ENCODE measurements around the gene TFAP2E.
A peak's percentile ranks its signal among the peaks of the same experiment; 100 is the strongest.

The TFAP2E gene

DNA sequence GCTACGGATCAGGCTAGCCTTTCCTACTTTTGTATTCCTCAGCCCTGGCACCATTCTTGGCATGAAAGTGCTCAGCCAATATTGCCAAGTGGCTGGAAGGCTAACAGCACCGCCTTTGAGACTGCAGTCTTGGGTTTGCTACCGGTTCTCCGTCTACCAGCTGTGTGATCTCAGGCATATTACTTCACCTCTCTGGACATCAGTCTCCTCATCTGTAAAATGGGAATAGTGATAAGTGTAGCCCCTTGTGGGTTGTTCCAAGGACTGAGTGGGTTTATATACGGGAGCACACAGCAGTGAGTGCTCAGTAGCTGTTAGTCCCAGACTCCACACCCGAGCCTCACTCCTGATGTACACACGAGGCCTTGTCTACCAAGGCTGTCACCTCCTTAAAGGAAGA lies 13.7 kb downstream of the TFAP2E start:
- H3K56ac ChIP-seq (ENCODE audit: low read length) = no peak overlapping the region
- H3K4me3 ChIP-seq (ENCODE audit: low read length) = no peak overlapping the region
- no peak overlapping the region for H3K4me2 ChIP-seq (ENCODE audit: low read length)
- no peak overlapping the region for H4K8ac ChIP-seq (ENCODE audit: low read depth, low read length)
- DNase-seq = no peak
- H3K36me3 ChIP-seq (ENCODE audit: control insufficient read depth, insufficient read depth, low read length) = no peaks in the 10 kb centered on the region
- H3K27me3 ChIP-seq (ENCODE audit: insufficient read depth, low read length, poor library complexity) = no peaks in the 10 kb centered on the region
- H2BK15ac ChIP-seq (replicated peaks; ENCODE audit: low read depth) = no peak overlapping the region
- H3K79me2 ChIP-seq (ENCODE audit: control insufficient read depth, insufficient read depth, low read length) = no peaks in the 10 kb centered on the region
- no peak overlapping the region for H3K4ac ChIP-seq (ENCODE audit: low read depth, low read length)
- no peak overlapping the region for H3K27ac ChIP-seq (ENCODE audit: low read depth, low read length)
- H3K4me1 ChIP-seq (ENCODE audit: control insufficient read depth, low read depth, low read length) = peaks cover 3% of the 10 kb centered on the region
- no peak overlapping the region for H2AK5ac ChIP-seq (ENCODE audit: low read length)
- no peaks in the 10 kb centered on the region for H3K79me1 ChIP-seq (ENCODE audit: low read length)
- WGBS (ENCODE audit: extremely low coverage, insufficient coverage, low lambda C conversion rate) = no CpG with 5 or more reads among the region's 7 CpGs
- H3K9ac ChIP-seq (ENCODE audit: low read length) = no peak overlapping the region
- no peak overlapping the region for H2BK120ac ChIP-seq (ENCODE audit: low read depth, low read length)
- no peak overlapping the region for H3K18ac ChIP-seq (ENCODE audit: low read length)
- no peak overlapping the region for H3K23ac ChIP-seq (ENCODE audit: low read length)
- no peak overlapping the region for H4K5ac ChIP-seq (ENCODE audit: low read length)
- no peak overlapping the region for H2BK5ac ChIP-seq (ENCODE audit: low read length)

DNA sequence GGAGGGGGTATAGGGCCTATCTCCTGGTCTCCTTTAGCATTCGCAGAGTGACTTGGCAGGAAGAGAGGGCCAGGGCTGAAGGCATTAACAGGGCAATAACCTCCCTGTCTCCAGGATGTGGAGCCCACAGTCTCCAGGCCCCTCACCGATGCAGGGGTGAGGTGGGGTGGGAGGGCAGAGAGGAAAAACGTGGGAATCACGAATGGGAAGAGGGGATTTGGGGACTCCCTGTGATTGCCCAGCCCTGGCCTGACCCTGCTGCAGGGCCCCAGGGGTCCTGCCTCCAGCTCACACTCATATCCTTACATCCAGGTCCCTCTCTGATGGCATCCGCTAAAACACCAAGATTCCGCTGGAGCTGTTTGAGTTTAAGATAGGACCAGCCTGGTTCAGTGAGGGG lies 14.6 kb downstream of the TFAP2E start:
- H3K4me1 ChIP-seq (ENCODE audit: control insufficient read depth, low read depth, low read length) = peaks cover 3% of the 10 kb centered on the region
- H4K8ac ChIP-seq (ENCODE audit: low read depth, low read length) = no peak overlapping the region
- no peaks in the 10 kb centered on the region for H3K79me2 ChIP-seq (ENCODE audit: control insufficient read depth, insufficient read depth, low read length)
- H2BK15ac ChIP-seq (replicated peaks; ENCODE audit: low read depth) = no peak overlapping the region
- no peaks in the 10 kb centered on the region for H3K36me3 ChIP-seq (ENCODE audit: control insufficient read depth, insufficient read depth, low read length)
- H4K5ac ChIP-seq (ENCODE audit: low read length) = no peak overlapping the region
- H3K27ac ChIP-seq (ENCODE audit: low read depth, low read length) = no peak overlapping the region
- no peak overlapping the region for H3K23ac ChIP-seq (ENCODE audit: low read length)
- H3K56ac ChIP-seq (ENCODE audit: low read length) = no peak overlapping the region
- H2BK5ac ChIP-seq (ENCODE audit: low read length) = no peak overlapping the region
- WGBS (ENCODE audit: extremely low coverage, insufficient coverage, low lambda C conversion rate) = no CpG with 5 or more reads among the region's 6 CpGs
- no peak overlapping the region for H3K18ac ChIP-seq (ENCODE audit: low read length)
- H3K79me1 ChIP-seq (ENCODE audit: low read length) = no peaks in the 10 kb centered on the region
- no peak overlapping the region for H2BK120ac ChIP-seq (ENCODE audit: low read depth, low read length)
- no peak for DNase-seq
- H3K4me3 ChIP-seq (ENCODE audit: low read length) = no peak overlapping the region
- H3K4me2 ChIP-seq (ENCODE audit: low read length) = no peak overlapping the region
- H3K9ac ChIP-seq (ENCODE audit: low read length) = no peak overlapping the region
- no peak overlapping the region for H2AK5ac ChIP-seq (ENCODE audit: low read length)
- no peaks in the 10 kb centered on the region for H3K27me3 ChIP-seq (ENCODE audit: insufficient read depth, low read length, poor library complexity)
- no peak overlapping the region for H3K4ac ChIP-seq (ENCODE audit: low read depth, low read length)

DNA sequence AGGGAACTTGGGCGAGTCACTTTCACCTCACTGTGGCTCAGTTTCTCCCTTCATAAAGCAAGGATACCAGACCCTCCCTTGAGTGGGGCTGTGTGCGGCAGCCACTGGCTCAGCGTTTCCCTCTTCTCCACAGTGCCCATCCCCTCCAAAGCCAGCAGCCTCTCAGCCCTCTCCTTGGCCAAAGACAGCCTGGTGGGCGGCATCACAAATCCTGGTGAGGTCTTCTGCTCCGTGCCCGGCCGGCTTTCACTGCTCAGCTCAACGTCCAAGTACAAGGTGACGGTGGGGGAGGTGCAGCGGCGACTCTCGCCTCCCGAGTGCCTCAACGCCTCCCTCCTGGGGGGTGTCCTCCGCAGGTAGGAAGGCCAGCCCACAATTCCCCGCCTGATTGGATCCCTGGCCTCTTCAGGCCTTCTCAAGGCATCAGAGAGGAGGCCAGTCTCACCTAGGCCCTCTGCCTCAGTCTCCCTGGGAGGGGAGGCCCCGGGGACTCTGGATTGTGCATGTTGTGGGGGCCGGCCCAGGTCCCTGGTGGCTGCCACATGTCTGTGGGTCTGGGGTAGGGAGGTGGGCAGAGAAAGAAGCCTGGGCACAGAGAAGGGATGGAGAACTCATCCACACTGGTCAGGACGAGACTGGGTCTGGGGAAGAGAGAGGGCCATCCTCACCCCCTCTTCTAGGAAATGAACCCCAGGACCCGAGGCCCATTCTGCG lies 15.2 kb downstream of the TFAP2E start:
- no peak overlapping the region for H3K4me3 ChIP-seq (ENCODE audit: low read length)
- H3K18ac ChIP-seq (ENCODE audit: low read length) = no peak overlapping the region
- H3K79me2 ChIP-seq (ENCODE audit: control insufficient read depth, insufficient read depth, low read length) = no peaks in the 10 kb centered on the region
- no peak overlapping the region for H2BK120ac ChIP-seq (ENCODE audit: low read depth, low read length)
- peak overlapping the region; percentile 43 for H3K56ac ChIP-seq (ENCODE audit: low read length)
- no peak overlapping the region for H3K4me2 ChIP-seq (ENCODE audit: low read length)
- no peaks in the 10 kb centered on the region for H3K36me3 ChIP-seq (ENCODE audit: control insufficient read depth, insufficient read depth, low read length)
- H4K8ac ChIP-seq (ENCODE audit: low read depth, low read length) = no peak overlapping the region
- WGBS (ENCODE audit: extremely low coverage, insufficient coverage, low lambda C conversion rate) = no CpG with 5 or more reads among the region's 21 CpGs
- H3K79me1 ChIP-seq (ENCODE audit: low read length) = no peaks in the 10 kb centered on the region
- no peak for DNase-seq
- no peak overlapping the region for H2BK5ac ChIP-seq (ENCODE audit: low read length)
- peaks cover 3% of the 10 kb centered on the region for H3K4me1 ChIP-seq (ENCODE audit: control insufficient read depth, low read depth, low read length)
- no peak overlapping the region for H2BK15ac ChIP-seq (replicated peaks; ENCODE audit: low read depth)
- H3K23ac ChIP-seq (ENCODE audit: low read length) = no peak overlapping the region
- H3K27me3 ChIP-seq (ENCODE audit: insufficient read depth, low read length, poor library complexity) = no peaks in the 10 kb centered on the region
- no peak overlapping the region for H2AK5ac ChIP-seq (ENCODE audit: low read length)
- H3K4ac ChIP-seq (ENCODE audit: low read depth, low read length) = no peak overlapping the region
- no peak overlapping the region for H3K27ac ChIP-seq (ENCODE audit: low read depth, low read length)
- no peak overlapping the region for H3K9ac ChIP-seq (ENCODE audit: low read length)
- no peak overlapping the region for H4K5ac ChIP-seq (ENCODE audit: low read length)

DNA sequence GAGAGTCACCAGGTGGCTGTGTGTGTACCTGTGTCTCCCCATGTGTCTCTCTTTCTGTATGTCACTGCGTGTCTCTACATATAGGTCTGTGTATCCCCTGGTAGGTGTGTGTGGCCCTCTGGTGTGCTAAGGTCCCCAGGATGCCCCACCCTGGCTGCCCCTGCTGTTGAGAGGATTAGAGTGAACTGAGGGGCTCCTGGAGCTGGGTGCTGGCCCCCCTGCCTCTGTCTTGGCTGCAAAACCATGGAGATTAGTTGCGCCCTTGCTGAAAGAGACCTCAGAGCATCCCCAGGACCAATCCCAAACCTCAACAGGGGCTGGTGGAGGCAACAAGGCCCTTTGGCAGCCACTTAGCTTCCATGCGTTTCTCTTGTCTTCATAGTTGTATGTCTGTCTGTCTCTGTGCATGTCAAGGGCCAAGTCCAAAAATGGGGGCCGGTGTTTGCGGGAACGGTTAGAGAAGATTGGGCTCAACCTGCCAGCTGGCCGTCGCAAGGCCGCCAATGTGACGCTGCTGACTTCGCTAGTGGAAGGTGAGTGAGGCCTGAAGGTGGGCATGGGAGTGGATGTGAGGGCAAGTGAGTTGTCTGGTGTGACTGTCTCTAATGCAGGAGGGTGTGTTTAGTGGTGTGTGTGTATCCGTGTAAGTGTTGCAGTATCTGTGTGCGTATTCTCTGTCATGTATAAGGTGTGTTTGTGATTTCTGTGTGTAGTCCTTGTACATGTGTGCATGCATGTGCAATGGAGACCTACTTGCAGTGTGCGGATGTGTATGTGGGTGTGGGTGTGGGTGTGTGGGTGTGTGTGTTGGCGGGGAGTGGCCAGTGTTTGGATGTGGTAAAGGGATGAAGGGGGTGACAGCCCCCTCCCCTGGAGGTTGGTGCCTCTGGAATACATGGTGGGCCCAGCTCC lies 16.7 kb downstream of the TFAP2E start:
- Histone ChIP-seq H3K4me2 (ENCODE audit: low read length) (no peak overlapping the region), H3K23ac (ENCODE audit: low read length) (no peak overlapping the region), H3K36me3 (ENCODE audit: control insufficient read depth, insufficient read depth, low read length) (no peaks in the 10 kb centered on the region), H3K79me1 (ENCODE audit: low read length) (no peaks in the 10 kb centered on the region), H2BK15ac (replicated peaks; ENCODE audit: low read depth) (no peak overlapping the region), H3K4me1 (ENCODE audit: control insufficient read depth, low read depth, low read length) (peaks cover 3% of the 10 kb centered on the region), H4K8ac (ENCODE audit: low read depth, low read length) (no peak overlapping the region), H3K27ac (ENCODE audit: low read depth, low read length) (no peak overlapping the region), H3K4ac (ENCODE audit: low read depth, low read length) (no peak overlapping the region), H2AK5ac (ENCODE audit: low read length) (no peak overlapping the region), H3K56ac (ENCODE audit: low read length) (no peak overlapping the region), H3K79me2 (ENCODE audit: control insufficient read depth, insufficient read depth, low read length) (no peaks in the 10 kb centered on the region), H3K4me3 (ENCODE audit: low read length) (no peak overlapping the region), H2BK5ac (ENCODE audit: low read length) (no peak overlapping the region), H3K18ac (ENCODE audit: low read length) (no peak overlapping the region), H3K27me3 (ENCODE audit: insufficient read depth, low read length, poor library complexity) (no peaks in the 10 kb centered on the region), H3K9ac (ENCODE audit: low read length) (no peak overlapping the region), H4K5ac (ENCODE audit: low read length) (no peak overlapping the region), H2BK120ac (ENCODE audit: low read depth, low read length) (no peak overlapping the region)
- DNase-seq = no peak
- WGBS (ENCODE audit: extremely low coverage, insufficient coverage, low lambda C conversion rate) = no CpG with 5 or more reads among the region's 15 CpGs

DNA sequence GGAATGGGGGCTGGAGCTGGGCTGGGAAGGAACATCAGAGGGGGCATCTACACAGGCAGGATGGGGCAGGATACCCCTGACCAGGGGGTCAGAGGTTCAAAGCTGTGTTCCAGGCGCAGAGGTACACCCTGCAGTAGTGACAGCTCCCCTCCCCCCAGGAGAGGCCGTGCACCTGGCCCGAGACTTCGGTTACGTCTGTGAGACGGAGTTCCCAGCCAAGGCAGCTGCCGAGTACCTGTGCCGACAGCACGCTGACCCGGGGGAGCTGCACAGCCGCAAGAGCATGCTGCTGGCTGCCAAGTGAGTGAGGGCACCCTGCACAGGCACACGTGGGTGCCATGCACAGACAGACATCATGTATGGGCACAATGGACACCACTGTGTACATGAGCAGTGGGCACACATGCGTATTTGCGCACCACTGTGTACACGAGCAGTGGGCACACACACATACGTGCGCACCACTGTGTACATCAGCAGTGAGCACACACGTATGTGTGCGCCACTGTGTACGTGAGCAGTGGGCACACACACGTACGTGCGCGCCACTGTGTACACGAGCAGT lies 17.4 kb downstream of the TFAP2E start:
- Histone ChIP-seq H4K8ac (ENCODE audit: low read depth, low read length) (no peak overlapping the region), H3K79me1 (ENCODE audit: low read length) (no peaks in the 10 kb centered on the region), H3K18ac (ENCODE audit: low read length) (no peak overlapping the region), H3K4me2 (ENCODE audit: low read length) (no peak overlapping the region), H2AK5ac (ENCODE audit: low read length) (no peak overlapping the region), H3K36me3 (ENCODE audit: control insufficient read depth, insufficient read depth, low read length) (no peaks in the 10 kb centered on the region), H3K56ac (ENCODE audit: low read length) (no peak overlapping the region), H2BK120ac (ENCODE audit: low read depth, low read length) (no peak overlapping the region), H3K79me2 (ENCODE audit: control insufficient read depth, insufficient read depth, low read length) (no peaks in the 10 kb centered on the region), H2BK15ac (replicated peaks; ENCODE audit: low read depth) (no peak overlapping the region), H4K5ac (ENCODE audit: low read length) (no peak overlapping the region), H3K4me3 (ENCODE audit: low read length) (no peak overlapping the region), H2BK5ac (ENCODE audit: low read length) (no peak overlapping the region), H3K27me3 (ENCODE audit: insufficient read depth, low read length, poor library complexity) (no peaks in the 10 kb centered on the region), H3K27ac (ENCODE audit: low read depth, low read length) (no peak overlapping the region), H3K4ac (ENCODE audit: low read depth, low read length) (no peak overlapping the region), H3K9ac (ENCODE audit: low read length) (no peak overlapping the region), H3K4me1 (ENCODE audit: control insufficient read depth, low read depth, low read length) (peaks cover 3% of the 10 kb centered on the region), H3K23ac (ENCODE audit: low read length) (no peak overlapping the region)
- no CpG with 5 or more reads among the region's 25 CpGs for WGBS (ENCODE audit: extremely low coverage, insufficient coverage, low lambda C conversion rate)
- no peak for DNase-seq

Data from mesendoderm (in vitro differentiated cells).